Endothelial cell of umbilical vein (primary cell): ENCODE data around the gene SLC25A15. TPM values are rescaled to one million over a fixed set of nuclear protein-coding genes. Genes with fewer than 3 reads are reported as not detected.

Source experiments
- BruUV-seq: library from RNA; stranded (reverse); fragments of 400-500 nt; replicated peaks from 2 replicates; lab custom pipeline; 2021; lab: Mats Ljungman, UMichigan
- CTCF ChIA-PET: fragments of 300-600, 350-600 bp; sonication (Branson Sonifier 250); formaldehyde crosslinking; loops from one replicate; lab custom pipeline; 2021; ENCODE audit warnings: antibody characterized with exemption, inconsistent platforms; lab: Charles Lee
- POLR2A ChIA-PET: fragments of 300-600, 350-600 bp; sonication (Branson Sonifier 250); formaldehyde crosslinking; loops from one replicate; lab custom pipeline; 2021; ENCODE audit warnings: antibody characterized with exemption, inconsistent platforms; lab: Charles Lee
- DNase-seq: peaks from one replicate; pipeline ENCODE4 v3.0.0-alpha.2; 2011; ENCODE audit warnings: low read depth, low spot score
- FAIRE-seq: peaks from 2 replicates; lab custom pipeline; 2011; peaks lifted over from hg19 to GRCh38; lab: Jason Lieb, UNC
- H2AFZ ChIP-seq: 2 replicates; pipeline ENCODE4 v1.6.0; 2012; ENCODE audit warnings: low read depth, low read length, control low read depth, inconsistent platforms
- H3K27ac ChIP-seq: 2 replicates; pipeline ENCODE4 v1.5.1; 2011; ENCODE audit warnings: low read depth, mild to moderate bottlenecking, control low read depth, low read length, moderate library complexity; ENCODE audit not compliant: insufficient read depth
- H3K27me3 ChIP-seq, 2 experiments: 2 replicates each; pipeline versions ENCODE4 v1.6.0 to v1.6.1; 2011; ENCODE audit warnings: low read length in 2 of 2, mixed read lengths in 1 of 2; ENCODE audit not compliant: control insufficient read depth in 2 of 2, insufficient read depth in 2 of 2
- H3K36me3 ChIP-seq, 2 experiments: 2 replicates in 1 of 2; 3 replicates in 1 of 2; pipeline ENCODE4 v1.5.1; 2011; ENCODE audit warnings: low read length in 2 of 2, mild to moderate bottlenecking in 1 of 2, moderate library complexity in 1 of 2; ENCODE audit not compliant: control insufficient read depth in 2 of 2, insufficient read depth in 2 of 2; ENCODE audit errors: extremely low read depth in 1 of 2
- H3K4me1 ChIP-seq: 3 replicates; pipeline ENCODE4 v1.5.1; 2011; ENCODE audit warnings: mild to moderate bottlenecking, low read length; ENCODE audit not compliant: control insufficient read depth, insufficient read depth; ENCODE audit errors: extremely low read depth
- H3K4me2 ChIP-seq: 2 replicates; pipeline ENCODE4 v1.6.1; 2011; ENCODE audit warnings: low read length, control low read depth, mixed read lengths; ENCODE audit not compliant: insufficient read depth
- H3K4me3 ChIP-seq, 3 experiments: fragments of 200-600 bp in 1 of 3; sonication (generic), shearing (Covaris generic) in 1 of 3; replicated peaks in 1 of 3; 2 replicates each; pipeline ENCODE4 v1.5.1; 2011 to 2016; ENCODE audit warnings: control low read depth in 3 of 3, low read length in 3 of 3, mild to moderate bottlenecking in 2 of 3, inconsistent platforms in 1 of 3, low read depth in 1 of 3, moderate library complexity in 1 of 3; ENCODE audit not compliant: insufficient read depth in 1 of 3
- H3K79me2 ChIP-seq: 2 replicates; pipeline ENCODE4 v1.6.0; 2012; ENCODE audit warnings: low read length, inconsistent platforms; ENCODE audit not compliant: control insufficient read depth, insufficient read depth
- H3K9ac ChIP-seq: replicated peaks from 2 replicates; pipeline ENCODE3; 2011; ENCODE audit warnings: low read length, control low read depth; ENCODE audit not compliant: insufficient read depth; ENCODE audit errors: extremely low read depth
- H3K9me1 ChIP-seq: replicated peaks from 3 replicates; pipeline ENCODE4 v1.6.0; 2011; ENCODE audit warnings: mild to moderate bottlenecking, low read length; ENCODE audit not compliant: control insufficient read depth, insufficient read depth; ENCODE audit errors: extremely low read depth
- H3K9me3 ChIP-seq: replicated peaks from 2 replicates; pipeline ENCODE4 v1.5.1; 2012; ENCODE audit warnings: low read length, inconsistent platforms; ENCODE audit not compliant: control insufficient read depth, insufficient read depth
- H4K20me1 ChIP-seq: replicated peaks from 2 replicates; pipeline ENCODE3; 2011; ENCODE audit warnings: mild to moderate bottlenecking, low read length; ENCODE audit not compliant: control insufficient read depth, insufficient read depth; ENCODE audit errors: extremely low read depth
- CTCF ChIP-seq, 2 donors: IDR thresholded peaks; 1 replicate in 1 of 2; 2 replicates in 1 of 2; pipeline ENCODE4 v1.5.1; 2011; ENCODE audit warnings: low read length in 2 of 2, mild to moderate bottlenecking in 2 of 2, moderate library complexity in 2 of 2, control low read depth in 1 of 2, inconsistent platforms in 1 of 2, low read depth in 1 of 2; ENCODE audit not compliant: insufficient read depth in 1 of 2; ENCODE audit errors: extremely low read depth in 1 of 2
- EZH2 ChIP-seq: IDR thresholded peaks from 2 replicates; pipeline ENCODE4 v1.6.1; 2012; ENCODE audit warnings: borderline replicate concordance, low read depth, mild to moderate bottlenecking, moderate library complexity, low read length, inconsistent platforms; ENCODE audit not compliant: severe bottlenecking
- FOS ChIP-seq: IDR thresholded peaks from 2 replicates; pipeline ENCODE4 v1.6.1; 2011; ENCODE audit warnings: mild to moderate bottlenecking, low read length, moderate library complexity, borderline replicate concordance; ENCODE audit not compliant: insufficient read depth
- GATA2 ChIP-seq: IDR thresholded peaks from 2 replicates; pipeline ENCODE4 v1.7.0; 2011; ENCODE audit warnings: low read depth, mild to moderate bottlenecking, moderate library complexity, mixed read lengths, low read length; ENCODE audit not compliant: insufficient read length, insufficient read depth
- JUN ChIP-seq: IDR thresholded peaks from 2 replicates; pipeline ENCODE4 v1.6.1; 2011; ENCODE audit warnings: borderline replicate concordance, low read depth; ENCODE audit not compliant: insufficient read length, insufficient read depth
- MAX ChIP-seq: IDR thresholded peaks from 2 replicates; pipeline ENCODE4 v1.6.1; 2011; ENCODE audit not compliant: insufficient read depth, insufficient read length
- MYC ChIP-seq: IDR thresholded peaks from one replicate; pipeline ENCODE4 v1.6.1; 2011; ENCODE audit warnings: mild to moderate bottlenecking, low read depth, low read length
- POLR2A ChIP-seq: IDR thresholded peaks from 2 replicates; pipeline ENCODE4 v1.6.1; 2012; ENCODE audit warnings: low read depth, mild to moderate bottlenecking, control low read depth, low read length
- POLR2AphosphoS5 ChIP-seq: IDR thresholded peaks from 2 replicates; pipeline ENCODE4 v1.6.1; 2012; ENCODE audit warnings: low read depth, mild to moderate bottlenecking, control low read depth, low read length, moderate library complexity; ENCODE audit not compliant: insufficient read depth
- dilution Hi-C: fragments of 300-500 bp; cut with MboI; formaldehyde crosslinking; loops from one replicate; pipeline ENCODE4 v1.15.0; 2019; ENCODE audit warnings: low sequenced_read_pairs; ENCODE audit not compliant: extremely low pct_ligation_motif_present
- intact Hi-C: fragments of 100-400 bp; cut with micrococcal nuclease; formaldehyde crosslinking; loops from one replicate; pipeline ENCODE4 v1.10.0; 2022
- polyA plus RNA-seq, 4 experiments: library from polyadenylated mRNA; depleted of rRNA in 3 of 4; stranded (reverse) in 3 of 4; unstranded in 1 of 4; fragments of >200 nt; gene quantifications; 2 replicates each; pipeline versions ENCODE4 v1.2.1 to v1.2.3, GENCODE V29; 2011 to 2012; ENCODE audit warnings: missing spikeins in 1 of 4
- total RNA-seq: library from RNA; stranded (reverse); gene quantifications from 2 replicates; pipeline ENCODE4 v1.2.3, GENCODE V29; 2021

The SLC25A15 gene
- total and polyA plus RNA-seq, 2 donors (not counting 3 experiments of a cell fraction or from before 2014, with no cell fraction given): 6.8 to 11.5 TPM

- H4K20me1 ChIP-seq: no peaks in the 10 kb centered on the region
- intact Hi-C loops (no loop called here), dilution Hi-C loops (no loop called here)
- no peak overlapping the region for H3K4me2 ChIP-seq
- no peaks in the 10 kb centered on the region for H3K79me2 ChIP-seq
- CTCF ChIA-PET: interaction anchor here (1.6 kb wide), 1 partner anchor 11 kb away, joined by 3 read pairs; the partner anchor contains the start of gene SLC25A15
- H3K4me1 ChIP-seq: no peaks in the 10 kb centered on the region
- no peak overlapping the region for H2AFZ ChIP-seq
- H3K27ac ChIP-seq: no peak overlapping the region
- no peak for FAIRE-seq
- POLR2A ChIA-PET: no interaction called here
- H3K4me3 ChIP-seq: no peak overlapping the region
- H3K9ac ChIP-seq: no peak overlapping the region
- no peaks in the 10 kb centered on the region for H3K27me3 ChIP-seq
- TF ChIP-seq EZH2 (no peak), FOS (no peak), POLR2A (no peak), MAX (no peak), CTCF (IDR thresholded peaks at IDR 0.05; ENCODE audit: extremely low read depth in 1 of 2, insufficient read depth in 1 of 2, low read depth in 1 of 2, low read length in 2 of 2) (no peak), POLR2AphosphoS5 (no peak), MYC (no peak), GATA2 (no peak), JUN (no peak)
- no peaks in the 10 kb centered on the region for H3K9me1 ChIP-seq
- H3K9me3 ChIP-seq: no peaks in the 10 kb centered on the region
- DNase-seq: no peak
- no TSS peak for BruUV-seq
- peaks cover 0 to 7% of the 10 kb centered on the region in 2 experiments for H3K36me3 ChIP-seq
Measured at GRCh38 chr13:40800559-40800958, 11.1 kb downstream of the SLC25A15 start.
